GM21529 (cell line): Measurements from ENCODE around the gene UBE2C.

Source experiments
- ATAC-seq: cut with Tn5 transposase; IDR thresholded peaks from one replicate; pipeline ENCODE4 v1.9.1; 2021; ENCODE audit not compliant: unreplicated experiment

The UBE2C gene

DNA sequence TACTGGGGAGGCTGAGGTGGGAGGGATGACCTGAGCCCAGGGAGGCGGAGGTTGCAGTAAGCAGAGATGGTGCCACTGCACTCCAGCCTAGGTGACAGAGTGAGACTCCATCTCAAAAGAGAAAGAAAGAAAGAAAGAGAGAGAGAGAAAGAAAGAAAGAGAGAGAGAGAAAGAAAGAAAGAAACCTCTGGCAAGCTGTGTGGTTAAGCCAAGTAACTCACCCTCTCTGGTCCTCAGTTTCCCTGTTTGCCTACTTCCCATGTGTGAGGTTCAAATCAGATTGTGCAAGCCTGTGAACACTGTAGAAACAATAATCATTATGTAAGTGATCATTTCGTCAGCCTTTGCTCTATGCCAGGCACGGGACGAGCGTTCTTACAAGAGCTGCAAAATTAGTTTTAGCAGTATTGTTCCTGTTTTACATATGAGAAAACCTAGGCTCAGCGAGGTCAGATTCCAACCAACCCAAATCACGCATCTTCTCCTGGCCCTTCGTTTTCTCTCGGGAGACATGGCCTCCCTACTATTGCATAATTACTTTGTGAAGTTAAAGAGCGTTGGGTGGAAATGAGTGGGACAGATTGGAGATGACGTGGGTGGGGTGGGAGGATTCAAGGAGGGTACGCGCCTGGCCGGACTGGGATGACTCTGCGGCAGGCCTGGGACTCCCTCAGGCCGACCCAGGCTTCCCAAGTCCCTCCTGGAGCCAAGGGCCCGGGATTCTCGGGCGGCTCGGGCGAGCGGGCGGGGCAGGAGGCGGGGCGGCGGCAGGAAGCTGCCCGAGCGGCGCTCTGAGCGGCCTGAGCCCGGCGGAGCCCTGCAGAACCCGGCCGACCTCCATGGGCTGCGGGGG, 20.8 kb downstream of the UBE2C start, which contains the start of gene SNX21:
TSS of gene SNX21 (plus strand) at position 770 of the 853 bp plus-strand sequence. CDS start 121 bp downstream, outside the sequence.
- ATAC-seq: no peak

DNA sequence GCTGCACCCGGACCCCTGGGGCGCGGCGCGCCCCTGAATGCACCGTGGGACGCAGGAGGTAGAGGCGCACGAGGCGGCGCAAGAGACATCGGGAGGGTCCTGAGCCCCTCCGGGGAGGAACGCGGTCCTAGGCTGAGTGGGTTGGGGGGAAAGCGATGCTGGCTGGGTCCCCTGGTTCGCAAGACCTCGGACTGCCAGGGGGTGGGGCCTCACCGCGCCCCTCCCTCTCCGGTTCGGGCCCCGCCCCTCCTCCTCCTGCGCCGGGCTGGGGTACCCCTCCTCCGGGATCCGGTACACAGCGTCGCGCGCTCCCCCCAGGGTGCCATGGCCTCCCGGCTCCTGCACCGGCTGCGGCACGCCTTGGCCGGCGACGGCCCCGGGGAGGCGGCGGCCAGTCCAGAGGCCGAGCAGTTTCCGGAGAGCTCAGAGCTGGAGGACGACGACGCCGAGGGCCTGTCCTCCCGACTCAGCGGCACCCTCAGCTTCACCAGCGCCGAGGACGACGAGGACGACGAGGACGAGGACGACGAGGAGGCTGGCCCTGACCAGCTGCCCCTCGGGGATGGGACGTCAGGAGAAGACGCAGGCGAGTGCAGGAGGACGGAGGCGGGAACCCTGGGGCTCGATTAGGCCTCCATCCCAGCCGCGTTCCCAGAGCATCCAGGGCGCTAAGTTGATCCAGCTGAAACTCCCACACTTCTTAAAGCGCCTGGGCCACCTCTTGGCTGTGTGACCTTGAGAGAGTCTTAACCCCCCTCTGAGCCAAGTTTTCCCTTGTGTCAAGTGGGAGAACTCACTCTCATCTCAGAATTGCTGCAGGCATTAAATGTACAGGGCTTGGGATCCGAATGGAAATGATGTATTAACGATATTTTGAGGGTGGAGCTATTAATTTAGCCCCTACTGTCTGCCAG, 21.7 kb downstream of the UBE2C start:
- no peak for ATAC-seq

DNA sequence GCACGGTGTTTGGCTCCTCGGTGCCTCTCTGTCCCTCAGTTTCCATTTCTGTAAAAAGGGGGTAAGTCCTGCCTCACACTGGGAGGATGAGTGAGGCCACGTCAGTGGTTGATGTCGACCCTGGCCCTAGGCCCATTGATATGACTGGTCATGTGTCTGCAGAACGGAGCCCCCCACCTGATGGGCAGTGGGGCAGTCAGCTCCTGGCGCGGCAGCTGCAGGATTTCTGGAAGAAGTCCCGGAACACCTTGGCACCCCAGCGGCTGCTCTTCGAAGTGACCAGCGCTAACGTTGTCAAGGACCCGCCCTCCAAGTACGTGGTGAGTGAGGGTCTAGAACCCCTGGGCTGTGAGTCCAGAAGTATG, 22.3 kb downstream of the UBE2C start:
- ATAC-seq: no peak

- no peak for ATAC-seq
Measured at GRCh38 chr20:45835329-45835765, 22.9 kb downstream of the UBE2C start.

GRCh38 chr20:45835825-45836224, 23.4 kb downstream of the UBE2C start:
- no peak for ATAC-seq

GRCh38 chr20:45836841-45837240, 24.4 kb downstream of the UBE2C start:
- ATAC-seq: no peak

DNA sequence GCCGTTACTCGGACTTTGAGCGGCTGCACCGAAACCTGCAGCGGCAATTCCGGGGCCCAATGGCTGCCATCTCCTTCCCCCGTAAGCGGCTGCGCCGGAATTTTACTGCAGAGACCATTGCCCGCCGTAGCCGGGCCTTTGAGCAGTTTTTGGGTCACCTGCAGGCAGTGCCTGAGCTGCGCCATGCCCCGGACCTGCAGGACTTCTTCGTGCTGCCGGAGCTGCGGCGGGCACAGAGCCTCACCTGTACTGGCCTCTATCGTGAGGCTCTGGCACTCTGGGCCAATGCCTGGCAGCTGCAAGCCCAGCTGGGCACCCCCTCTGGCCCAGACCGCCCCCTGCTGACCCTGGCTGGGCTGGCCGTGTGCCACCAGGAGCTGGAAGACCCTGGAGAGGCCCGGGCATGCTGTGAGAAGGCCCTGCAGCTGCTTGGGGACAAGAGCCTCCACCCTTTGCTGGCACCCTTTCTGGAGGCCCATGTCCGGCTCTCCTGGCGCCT, 28.3 kb downstream of the UBE2C start:
- no peak for ATAC-seq

DNA sequence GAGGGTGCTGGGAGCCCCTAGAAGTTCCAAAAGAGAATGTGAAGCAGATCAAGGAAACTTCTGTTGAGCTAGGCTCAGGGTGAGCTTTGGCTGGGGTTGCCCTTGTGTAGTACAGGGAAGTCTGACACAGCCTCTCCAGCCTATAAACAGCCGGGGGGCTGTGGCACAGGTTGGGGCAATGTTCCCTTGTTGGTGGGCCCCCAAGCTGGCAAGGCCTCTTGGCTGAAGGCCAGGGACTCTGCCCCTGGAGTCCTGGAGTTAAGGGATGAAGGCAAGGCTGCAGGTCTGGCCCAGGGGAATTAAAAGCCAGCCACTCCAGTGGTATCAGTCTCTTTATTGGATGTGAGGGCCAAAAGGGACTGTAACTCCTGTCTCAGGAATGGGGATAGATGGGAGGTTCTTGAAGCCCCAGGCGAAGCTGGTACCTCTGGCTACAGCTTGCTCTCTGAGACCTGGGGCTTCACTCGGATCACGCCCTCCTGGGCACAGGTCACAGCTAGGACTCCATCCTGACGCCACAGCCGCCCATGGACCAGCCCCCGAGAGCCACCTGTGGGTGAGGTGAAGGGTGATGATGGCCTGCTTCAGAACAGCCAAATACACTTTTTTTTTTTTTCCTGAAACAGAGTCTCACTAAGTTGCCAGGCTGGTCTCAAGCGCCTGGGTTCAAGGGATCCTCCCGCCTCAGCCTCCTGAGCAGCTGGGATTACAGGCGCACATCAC, 29.1 kb downstream of the UBE2C start:
- ATAC-seq: no peak

GRCh38 chr20:45842169-45842812, 29.8 kb downstream of the UBE2C start:
- ATAC-seq: peak; percentile 78

DNA sequence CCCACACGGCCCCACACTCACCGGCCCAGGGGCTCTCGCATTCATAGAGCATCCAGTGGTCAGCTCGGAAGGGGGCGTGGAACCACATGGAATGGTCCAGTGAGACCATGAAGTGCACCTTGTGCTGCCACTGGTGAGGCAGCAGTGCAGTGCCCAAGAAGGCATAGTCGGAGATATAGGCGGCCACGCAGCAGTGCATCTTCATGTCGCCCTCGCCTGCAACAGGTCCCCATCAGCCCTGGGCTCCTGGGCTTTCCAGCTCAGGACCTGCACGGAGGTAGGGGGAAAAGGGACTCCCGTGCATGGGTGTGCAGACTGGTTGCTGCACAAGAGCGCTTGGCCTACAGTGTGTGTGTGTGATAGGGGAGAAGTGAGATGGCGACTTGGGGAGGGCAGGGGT, 31.1 kb downstream of the UBE2C start:
- no peak for ATAC-seq

DNA sequence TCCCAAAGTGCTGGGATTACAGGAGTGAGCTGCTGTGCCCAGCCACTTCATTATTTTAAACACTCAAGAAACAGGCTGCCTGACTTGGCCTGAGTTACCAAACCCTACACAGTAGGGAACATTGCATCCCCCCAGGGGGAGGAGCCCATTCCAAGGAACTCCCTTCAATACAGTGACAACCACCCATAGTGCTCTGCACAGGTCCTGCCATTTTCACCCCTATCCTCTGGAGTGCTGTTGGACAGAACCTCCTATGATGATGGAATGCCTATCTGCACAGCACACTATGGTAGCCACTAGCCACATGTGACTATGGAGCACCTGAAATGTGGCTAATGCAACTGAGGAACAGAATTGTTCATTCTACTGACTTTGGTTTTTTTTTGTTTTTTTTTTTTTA, 33.0 kb downstream of the UBE2C start:
- no peak for ATAC-seq

DNA sequence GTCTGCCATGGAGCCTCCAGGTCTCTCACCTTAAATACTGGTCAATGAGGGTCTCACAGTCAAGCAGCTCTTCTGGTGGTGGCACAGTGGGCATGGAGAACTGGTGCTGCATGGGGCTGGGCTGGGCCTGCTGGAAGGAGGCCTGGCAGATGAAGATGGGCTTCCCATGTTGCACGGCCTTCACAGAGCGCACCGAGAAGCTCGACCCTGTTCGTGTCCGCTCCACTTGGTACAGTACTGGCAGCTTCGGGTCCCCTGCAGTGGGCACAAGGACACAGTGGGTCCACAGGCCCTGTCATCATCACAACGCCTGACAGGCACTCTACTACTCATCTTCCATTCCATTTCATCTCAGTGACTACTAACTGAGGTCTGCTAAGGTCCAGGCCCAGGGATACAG, 36.0 kb downstream of the UBE2C start:
- no peak for ATAC-seq

- no peak for ATAC-seq
Measured at GRCh38 chr20:45848969-45849582, 36.6 kb downstream of the UBE2C start.

GRCh38 chr20:45850238-45850637, 37.8 kb downstream of the UBE2C start:
- ATAC-seq: no peak

GRCh38 chr20:45850926-45851325, 38.5 kb downstream of the UBE2C start:
- ATAC-seq: no peak

DNA sequence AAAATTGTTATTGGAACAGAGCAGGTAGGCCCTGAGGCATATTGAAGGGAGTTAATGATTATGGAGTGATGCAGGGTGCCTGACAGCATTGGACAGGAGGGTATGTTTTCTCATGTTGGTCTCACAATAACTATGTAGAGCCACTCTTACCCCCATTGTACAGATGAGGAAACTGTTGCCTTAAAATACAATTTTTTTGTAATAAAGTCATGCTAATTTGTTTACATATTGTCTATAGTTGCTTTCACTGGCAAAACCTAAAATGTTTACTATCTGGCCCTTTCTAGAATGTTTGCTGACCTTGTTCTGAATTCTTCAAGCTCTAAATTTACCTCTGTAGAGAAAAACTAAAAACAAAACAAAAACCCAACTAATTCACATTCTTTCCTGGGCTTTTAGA, 39.1 kb downstream of the UBE2C start:
- ATAC-seq: no peak

GRCh38 chr20:45852326-45852725, 39.9 kb downstream of the UBE2C start:
- no peak for ATAC-seq

DNA sequence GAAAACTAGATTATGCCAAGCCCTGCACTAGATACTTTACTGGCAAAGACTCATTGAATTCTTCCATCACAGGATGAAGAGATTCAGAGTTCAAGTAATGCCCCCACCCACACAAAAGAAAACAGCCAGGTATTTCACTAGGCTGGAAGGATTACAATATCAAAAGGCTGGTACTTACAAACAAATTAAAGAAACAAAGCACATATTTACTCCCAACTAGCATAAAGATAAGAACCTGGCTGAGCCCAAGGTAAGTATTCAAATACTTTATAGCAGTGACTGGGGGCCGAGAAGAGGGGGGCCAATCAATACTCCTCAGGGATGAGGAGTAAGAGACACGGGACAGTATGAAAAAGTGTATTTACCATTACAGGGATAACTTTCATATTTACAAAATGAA, 41.0 kb downstream of the UBE2C start:
- no peak for ATAC-seq

- ATAC-seq: peak; percentile 96
Measured at GRCh38 chr20:45857114-45857881, 44.9 kb downstream of the UBE2C start, which contains the start of the genes ACOT8 and ZSWIM3. ACOT8 (minus strand) TSS chr20:45857392; CDS start chr20:45857315, 77 bp downstream. ZSWIM3 (plus strand) TSS chr20:45857614; CDS start chr20:45857826, 212 bp downstream.
